Stimulated activated CD8-positive, alpha-beta memory T cell treated with anti-CD3 and anti-CD28 coated beads, Interleukin-12 subunit alpha, Interleukin-12 subunit beta, amount 100 ng/mL, for 24 hours (primary cell): ENCODE data around the gene GARS1.
"Not testable (repeated sequence)": the region's sequence is repeated elsewhere in the genome, so short reads cannot be mapped to it uniquely, and the experiment has no call there.

Experiments
- DNase-seq: peaks from one replicate; pipeline ENCODE4 v3.0.0-alpha.2; 2020; ENCODE audit errors: extremely low read depth

GARS1 gene

GRCh38 chr7:30572212-30572841 lies 22.4 kb upstream of the GARS1 start:
- DNase-seq = no peak

GRCh38 chr7:30575910-30576309 lies 18.8 kb upstream of the GARS1 start:
- no peak for DNase-seq

DNA sequence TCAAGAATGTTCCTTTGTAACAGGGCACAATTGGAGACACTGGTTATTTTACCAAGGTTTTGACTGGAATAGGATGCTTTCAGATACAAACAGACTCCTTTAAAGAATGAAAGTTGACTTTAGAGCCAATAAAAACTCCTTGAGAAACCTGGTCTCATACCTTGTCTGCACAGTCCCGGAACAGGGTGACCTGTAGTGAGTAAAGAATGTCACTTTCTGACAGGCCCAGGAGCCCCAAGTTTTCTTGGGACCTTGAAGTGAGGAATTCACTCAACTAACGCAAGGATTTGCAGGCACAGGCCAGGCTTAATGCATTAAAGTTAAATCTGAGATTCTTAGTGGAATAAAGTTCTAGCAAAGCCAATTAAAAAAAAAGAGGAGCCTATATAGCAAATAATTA lies 11.5 kb upstream of the GARS1 start:
- DNase-seq = no peak

- DNase-seq = no peak
Observed at GRCh38 chr7:30584415-30584814, 10.3 kb upstream of the GARS1 start.

GRCh38 chr7:30584965-30585364 lies 9.7 kb upstream of the GARS1 start:
- DNase-seq = no peak

DNA sequence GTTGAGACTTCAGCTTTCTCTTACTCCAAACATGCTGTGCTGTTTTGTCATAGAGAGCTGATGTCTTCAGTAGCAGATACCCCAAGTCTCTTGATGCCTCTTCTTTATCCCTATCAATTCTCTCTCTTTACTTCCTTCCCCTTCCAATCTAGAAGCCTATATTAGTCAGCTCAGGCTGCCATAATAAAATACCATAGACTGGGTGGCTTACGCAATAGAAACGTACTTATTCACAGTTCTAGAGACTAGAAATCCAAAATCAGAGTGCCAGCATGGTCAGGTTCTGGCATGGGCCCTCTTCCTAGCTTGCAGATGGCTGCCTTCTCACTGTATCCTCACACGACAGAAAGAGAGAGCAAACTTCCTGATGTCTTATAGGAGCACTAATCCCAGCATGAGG lies 9.0 kb upstream of the GARS1 start:
- DNase-seq = no peak

GRCh38 chr7:30587547-30587946 lies 7.1 kb upstream of the GARS1 start:
- DNase-seq = not testable (repeated sequence)

- DNase-seq = no peak
Observed at GRCh38 chr7:30589111-30589510, 5.6 kb upstream of the GARS1 start.

DNA sequence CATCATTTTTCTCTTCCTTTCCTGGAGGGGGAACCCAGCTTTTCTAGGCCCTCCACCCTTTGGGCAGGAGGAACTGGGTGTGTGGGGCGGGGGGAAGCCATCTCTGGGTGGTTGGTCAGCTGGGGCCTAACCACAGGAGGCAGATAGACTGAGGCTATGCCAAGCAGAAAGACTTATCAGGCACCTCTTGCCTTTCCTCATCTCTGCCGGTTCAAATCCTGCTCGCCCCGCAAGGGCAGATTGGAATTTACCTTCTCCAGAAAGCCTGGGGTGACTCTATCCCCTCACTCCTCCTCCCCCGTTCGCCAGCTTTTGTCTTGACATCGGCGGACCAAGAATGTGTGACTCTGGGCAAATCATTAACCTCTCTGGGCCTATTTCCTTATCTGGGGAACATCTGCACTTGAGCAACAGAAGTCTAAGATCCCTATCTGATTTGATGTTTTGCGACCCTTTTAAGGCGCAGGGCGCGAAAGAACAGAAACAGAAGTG lies 584 bp upstream of the GARS1 start:
- no peak for DNase-seq

DNA sequence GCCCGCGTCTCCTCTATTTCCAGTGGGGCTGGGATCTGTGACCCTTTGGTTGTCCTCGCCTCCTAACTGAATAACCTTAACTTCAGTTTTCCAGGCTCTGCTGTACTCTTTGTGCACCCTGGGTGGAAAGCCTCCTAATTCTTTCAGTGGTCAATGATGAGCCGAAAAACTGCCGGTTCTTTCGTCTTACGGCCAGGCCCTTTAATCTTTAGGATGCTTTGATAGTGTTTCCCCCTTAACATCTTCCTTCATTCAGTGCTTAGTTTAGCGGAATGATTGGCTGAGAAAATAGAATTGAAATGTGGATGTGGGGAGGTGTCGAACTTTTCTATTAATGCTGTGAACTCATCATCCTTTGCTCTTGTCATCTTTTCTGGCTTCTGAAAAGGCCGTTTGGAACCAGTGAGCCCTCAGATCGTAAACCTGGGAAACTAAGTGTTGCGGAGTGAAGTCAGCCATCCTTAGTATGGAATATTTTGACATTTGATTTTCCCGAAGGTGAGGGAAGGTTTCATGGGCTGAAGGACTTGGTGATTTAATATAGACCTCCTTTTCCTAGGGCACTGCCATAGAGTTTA lies 847 bp downstream of the GARS1 start:
- no peak for DNase-seq

DNA sequence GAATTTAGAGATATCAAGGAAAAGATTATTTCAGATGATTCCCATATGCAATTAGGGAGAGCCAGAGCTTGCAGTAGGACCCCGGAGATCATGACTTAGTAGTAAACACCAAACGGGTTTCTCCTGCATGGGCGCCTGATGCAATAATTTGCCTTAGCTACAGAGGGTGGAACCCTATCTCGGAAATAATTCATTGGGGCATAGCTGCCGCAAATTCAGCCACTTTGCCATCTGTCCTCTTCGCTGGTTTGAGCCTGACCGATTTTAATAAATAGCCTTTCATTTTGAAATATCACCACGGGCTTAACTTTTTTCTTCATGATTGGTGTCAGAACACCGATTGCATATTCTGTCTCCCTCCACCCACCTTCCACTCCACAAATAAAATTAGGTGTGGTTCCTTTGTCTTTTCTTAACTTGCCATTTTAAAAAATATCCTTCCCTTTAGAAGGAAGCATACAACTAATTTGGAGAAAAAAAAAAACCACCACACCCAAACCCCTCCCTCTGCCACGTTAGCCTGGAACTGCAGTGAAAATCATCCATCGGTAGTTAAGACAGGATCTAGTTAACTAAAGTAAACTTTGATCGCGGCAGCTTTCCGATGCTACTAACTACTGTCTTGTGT lies 1.4 kb downstream of the GARS1 start:
- no peak for DNase-seq

- no peak for DNase-seq
Observed at GRCh38 chr7:30596721-30597120, 2.0 kb downstream of the GARS1 start.

GRCh38 chr7:30598121-30598876 lies 3.6 kb downstream of the GARS1 start:
- no peak for DNase-seq

DNA sequence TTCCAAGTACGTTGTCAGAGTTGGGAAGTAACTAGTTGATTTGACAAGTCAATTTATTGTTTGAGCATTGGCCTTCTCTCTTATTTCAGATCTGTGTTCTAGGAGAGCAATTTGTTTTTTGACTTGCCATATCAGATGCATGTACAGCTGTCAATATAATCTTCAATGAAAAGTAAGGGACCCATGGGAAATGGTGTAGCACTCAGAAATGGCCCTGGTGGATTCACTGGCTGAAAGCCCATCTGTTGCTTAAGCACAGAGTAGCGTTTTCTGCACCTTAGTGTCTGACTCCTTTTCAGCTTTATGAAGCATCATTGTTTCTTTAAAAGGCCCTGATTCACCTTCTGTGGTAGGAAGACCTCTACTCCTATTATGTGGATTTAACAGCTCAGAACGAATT lies 10.2 kb downstream of the GARS1 start:
- DNase-seq = no peak

DNA sequence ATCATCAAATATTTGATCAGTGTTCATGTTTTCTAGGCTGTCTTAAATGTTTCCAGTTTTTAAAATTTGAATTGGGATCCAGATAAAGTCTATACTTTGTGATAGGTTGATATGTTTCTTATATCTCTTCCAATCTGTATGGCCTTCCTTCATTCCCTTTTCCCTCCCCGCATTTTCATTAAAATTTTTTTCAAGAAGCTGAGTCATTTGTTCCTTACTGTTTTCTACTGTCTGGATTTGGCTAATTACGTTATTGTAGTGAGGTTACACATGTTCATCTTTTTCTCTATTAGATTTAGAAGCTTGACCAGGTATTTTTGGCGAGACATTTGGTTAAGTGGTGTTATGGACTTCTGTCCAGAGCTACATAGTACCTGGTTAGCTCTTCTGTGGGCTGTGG lies 11.2 kb downstream of the GARS1 start:
- DNase-seq = no peak

DNA sequence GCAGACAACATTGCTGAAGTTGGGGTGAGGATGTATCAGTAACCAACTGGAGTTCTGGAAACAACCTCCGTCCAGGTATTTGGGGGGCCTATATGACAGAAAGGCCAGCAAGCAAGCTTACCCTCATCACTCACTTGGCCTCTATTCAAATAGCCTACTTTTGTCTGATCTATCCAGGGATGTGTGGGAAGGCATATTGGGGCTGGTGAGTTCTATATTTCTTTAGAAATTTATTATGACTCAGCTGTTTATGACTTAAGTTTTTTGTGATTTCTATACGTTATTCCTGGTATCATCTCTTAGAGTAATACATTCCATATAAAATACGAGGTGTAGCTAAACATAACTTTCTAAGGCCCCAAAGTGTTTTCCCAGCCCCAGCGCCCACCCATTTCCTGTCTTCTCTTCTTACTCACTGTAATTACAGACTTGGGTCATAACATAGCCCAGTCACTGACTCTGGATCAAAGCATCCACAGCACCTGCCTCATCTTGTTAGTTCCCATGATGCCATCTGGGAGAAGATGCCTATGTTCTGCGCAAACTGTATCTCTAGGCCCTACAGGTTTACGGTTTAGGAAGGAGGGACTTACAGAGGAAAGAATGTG lies 18.1 kb downstream of the GARS1 start:
- DNase-seq = no peak

- no peak for DNase-seq
Observed at GRCh38 chr7:30613366-30614325, 19.0 kb downstream of the GARS1 start.

GRCh38 chr7:30616318-30616717 lies 21.6 kb downstream of the GARS1 start:
- DNase-seq = no peak

GRCh38 chr7:30617359-30617758 lies 22.7 kb downstream of the GARS1 start:
- DNase-seq = no peak

DNA sequence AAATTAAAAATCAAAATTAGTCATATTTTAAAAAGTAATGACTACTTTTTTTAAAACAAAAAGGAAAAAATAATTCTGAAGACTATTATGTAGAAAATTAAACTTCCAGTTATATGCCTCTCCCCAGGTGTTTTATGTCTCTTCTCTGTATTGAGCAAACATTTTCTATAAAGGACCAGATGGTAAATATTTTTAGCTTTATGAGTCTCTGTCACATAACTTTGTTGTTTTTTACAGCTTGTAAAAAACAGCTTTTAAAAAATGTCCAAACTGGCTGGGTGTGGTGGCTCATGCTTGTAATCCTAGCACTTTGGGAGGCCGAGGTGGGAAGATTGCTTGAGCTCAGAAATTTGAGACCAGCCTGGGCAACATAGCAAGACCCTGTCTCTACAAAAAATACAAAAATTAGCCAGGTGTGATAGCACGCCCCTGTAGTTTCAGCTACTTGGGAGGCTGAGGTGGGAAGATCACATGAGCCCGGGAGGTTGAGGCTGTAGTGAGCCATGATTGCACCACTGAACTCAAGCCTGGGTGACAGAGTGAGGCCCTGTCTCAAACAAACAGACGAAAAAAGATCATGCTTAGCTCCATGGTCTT lies 23.5 kb downstream of the GARS1 start:
- no peak for DNase-seq

DNA sequence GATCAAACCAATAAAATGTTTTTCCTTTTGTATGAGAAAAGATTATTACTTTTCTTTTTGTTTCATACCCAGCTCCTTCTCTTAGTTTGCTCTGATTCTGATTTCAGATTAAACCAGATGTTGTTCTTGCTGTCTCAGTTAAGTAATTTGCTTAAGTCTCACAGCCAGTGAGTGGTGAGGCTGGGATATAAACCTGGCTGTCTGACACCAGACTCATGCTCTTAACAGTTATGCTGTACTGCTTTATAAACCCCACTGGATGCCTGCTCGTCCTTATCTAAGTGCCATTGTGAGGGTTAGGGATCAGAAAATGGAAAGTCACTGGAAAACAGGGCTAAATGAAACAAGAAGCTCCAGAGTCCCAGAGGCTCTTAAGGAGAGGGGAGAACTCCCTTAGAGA lies 24.3 kb downstream of the GARS1 start:
- no peak for DNase-seq
